Panc1 (cell line): Measurements from ENCODE around the gene CPAMD8. TPM values are rescaled to one million over a fixed set of nuclear protein-coding genes. Genes with fewer than 3 reads are reported as not detected.

ENCODE experiments used
- ATAC-seq: fragments of 200-7000 bp; cut with Tn5 transposase; 2 replicates; pipeline ENCODE4 v1.9.1; 2020; ENCODE audit warnings: mild to moderate bottlenecking, moderate library complexity
- BruUV-seq: library from RNA; stranded (reverse); fragments of 400-500 nt; replicated peaks from 2 replicates; lab custom pipeline; 2021; lab: Mats Ljungman, UMichigan
- CTCF ChIA-PET: fragments of 300-600 bp; sonication (Branson Sonifier 250); formaldehyde crosslinking; loops from one replicate; lab custom pipeline; 2022; ENCODE audit warnings: antibody characterized with exemption; lab: Charles Lee
- POLR2A ChIA-PET: fragments of 300-600 bp; sonication (Branson Sonifier 250); formaldehyde crosslinking; loops from one replicate; lab custom pipeline; 2022; ENCODE audit warnings: antibody characterized with exemption; lab: Charles Lee
- DNase-seq: peaks from one replicate; pipeline ENCODE4 v3.0.0-alpha.2; 2010; ENCODE audit warnings: low read depth, low spot score
- H3K27ac ChIP-seq: 2 replicates; pipeline ENCODE4 v1.5.1; 2011; ENCODE audit warnings: mild to moderate bottlenecking, low read length, inconsistent platforms
- H3K27me3 ChIP-seq: fragments of 200-500 bp; sonication (Bioruptor generic); 2 replicates; pipeline ENCODE4 v1.6.0; 2014; ENCODE audit warnings: low read length, inconsistent platforms; ENCODE audit not compliant: control insufficient read depth, insufficient read depth
- H3K36me3 ChIP-seq: fragments of 200-500 bp; sonication (Bioruptor generic); 2 replicates; pipeline ENCODE4 v1.5.1; 2014; ENCODE audit warnings: inconsistent platforms, mild to moderate bottlenecking, low read length, moderate library complexity; ENCODE audit not compliant: control insufficient read depth, insufficient read depth
- H3K4me1 ChIP-seq: 2 replicates; pipeline ENCODE4 v1.5.1; 2011; ENCODE audit warnings: inconsistent platforms, mild to moderate bottlenecking, low read length, moderate library complexity; ENCODE audit not compliant: control insufficient read depth, insufficient read depth
- H3K4me3 ChIP-seq, 2 experiments: 2 replicates each; pipeline ENCODE4 v1.5.1; 2011 to 2012; ENCODE audit warnings: low read depth in 2 of 2, low read length in 2 of 2, mild to moderate bottlenecking in 2 of 2, inconsistent platforms in 1 of 2, moderate library complexity in 1 of 2
- H3K9me3 ChIP-seq: fragments of 200-500 bp; sonication (Bioruptor generic); 2 replicates; pipeline ENCODE4 v1.5.1; 2014; ENCODE audit warnings: low read depth, mild to moderate bottlenecking, inconsistent platforms, low read length, moderate library complexity; ENCODE audit not compliant: control insufficient read depth, insufficient read depth
- CTCF ChIP-seq: fragments of 450-650 bp; IDR thresholded peaks from 2 replicates; pipeline ENCODE4 v1.5.1; 2017; ENCODE audit warnings: mild to moderate bottlenecking
- POLR2AphosphoS5 ChIP-seq: IDR thresholded peaks from 2 replicates; pipeline ENCODE4 v1.6.1; 2012; ENCODE audit warnings: mild to moderate bottlenecking, low read depth, low read length, moderate library complexity
- REST ChIP-seq, 2 experiments: IDR thresholded peaks; 2 replicates each; pipeline ENCODE4 v1.6.1; 2011 to 2012; ENCODE audit warnings: low read depth in 2 of 2, control low read depth in 1 of 2, low read length in 1 of 2, mild to moderate bottlenecking in 1 of 2, moderate library complexity in 1 of 2; ENCODE audit not compliant: insufficient read depth in 1 of 2
- SIN3A ChIP-seq: IDR thresholded peaks from 2 replicates; pipeline ENCODE4 v1.6.1; 2012; ENCODE audit warnings: low read depth, mild to moderate bottlenecking, low read length, moderate library complexity, borderline replicate concordance; ENCODE audit not compliant: insufficient read depth
- TCF7L2 ChIP-seq: IDR thresholded peaks from 2 replicates; pipeline ENCODE4 v1.6.1; 2011; ENCODE audit warnings: mild to moderate bottlenecking, low read depth, low read length, inconsistent platforms
- in situ Hi-C: cut with HindIII; loops from 2 replicates; pipeline ENCODE4 v1.10.0; 2016; ENCODE audit warnings: low sequenced_read_pairs, low pct_unique_long_range_greater_than_20kb
- intact Hi-C: fragments of 100-400 bp; cut with micrococcal nuclease; formaldehyde crosslinking; loops from one replicate; pipeline ENCODE4 v1.10.0; 2022; ENCODE audit not compliant: unreplicated experiment
- total RNA-seq: library from RNA; stranded (reverse); gene quantifications from one replicate; pipeline ENCODE4 v1.2.1, GENCODE V29; 2021; ENCODE audit not compliant: unreplicated experiment

The CPAMD8 gene
- total RNA-seq, 1 experiment from 2014 or later: 2.0 TPM

GRCh38 chr19:16872728-16873127 lies 153.9 kb downstream of the CPAMD8 start:
- Histone ChIP-seq H3K36me3 (no peaks in the 10 kb centered on the region; the same call in 1 of the 2 replicates), H3K27me3 (no peaks in the 10 kb centered on the region), H3K4me3 (no peak overlapping the region), H3K27ac (no peak overlapping the region), H3K4me1 (no peaks in the 10 kb centered on the region), H3K9me3 (no peaks in the 10 kb centered on the region)
- intact Hi-C loops (no loop called here), in situ Hi-C loops (no loop called here)
- ChIA-PET CTCF (no interaction called here), POLR2A (no interaction called here)
- DNase-seq (no peak), ATAC-seq (no peak)
- no peak for TF ChIP-seq REST (IDR thresholded peaks at IDR 0.05; ENCODE audit: insufficient read depth in 1 of 2, low read depth in 2 of 2, low read length in 1 of 2)
- no peak for TF ChIP-seq CTCF
- TF ChIP-seq SIN3A: no peak
- no peak for TF ChIP-seq TCF7L2
- no peak for TF ChIP-seq POLR2AphosphoS5
- BruUV-seq: no TSS peak

- ATAC-seq (no peak), DNase-seq (no peak)
- Histone ChIP-seq H3K4me1 (no peaks in the 10 kb centered on the region), H3K36me3 (no peaks in the 10 kb centered on the region; the same call in 1 of the 2 replicates), H3K4me3 (no peak overlapping the region), H3K27ac (no peak overlapping the region), H3K9me3 (no peaks in the 10 kb centered on the region), H3K27me3 (no peaks in the 10 kb centered on the region)
- ChIA-PET POLR2A (no interaction called here), CTCF (no interaction called here)
- intact Hi-C loops (no loop called here), in situ Hi-C loops (no loop called here)
- BruUV-seq: no TSS peak
- TF ChIP-seq POLR2AphosphoS5: no peak
- TF ChIP-seq SIN3A: no peak
- TF ChIP-seq TCF7L2: no peak
- no peak for TF ChIP-seq CTCF
- TF ChIP-seq REST (IDR thresholded peaks at IDR 0.05; ENCODE audit: insufficient read depth in 1 of 2, low read depth in 2 of 2, low read length in 1 of 2): no peak
These were observed 154.7 kb downstream of the CPAMD8 start for GRCh38 chr19:16871871-16872270.
